Inferior parietal cortex (tissue), 1 donor: ENCODE data around the gene ZFP36L1.

Source experiments
- DNase-seq: peaks from one replicate; pipeline ENCODE4 v3.0.0-alpha.2; 2016; ENCODE audit errors: extremely low spot score

ZFP36L1 gene

DNA sequence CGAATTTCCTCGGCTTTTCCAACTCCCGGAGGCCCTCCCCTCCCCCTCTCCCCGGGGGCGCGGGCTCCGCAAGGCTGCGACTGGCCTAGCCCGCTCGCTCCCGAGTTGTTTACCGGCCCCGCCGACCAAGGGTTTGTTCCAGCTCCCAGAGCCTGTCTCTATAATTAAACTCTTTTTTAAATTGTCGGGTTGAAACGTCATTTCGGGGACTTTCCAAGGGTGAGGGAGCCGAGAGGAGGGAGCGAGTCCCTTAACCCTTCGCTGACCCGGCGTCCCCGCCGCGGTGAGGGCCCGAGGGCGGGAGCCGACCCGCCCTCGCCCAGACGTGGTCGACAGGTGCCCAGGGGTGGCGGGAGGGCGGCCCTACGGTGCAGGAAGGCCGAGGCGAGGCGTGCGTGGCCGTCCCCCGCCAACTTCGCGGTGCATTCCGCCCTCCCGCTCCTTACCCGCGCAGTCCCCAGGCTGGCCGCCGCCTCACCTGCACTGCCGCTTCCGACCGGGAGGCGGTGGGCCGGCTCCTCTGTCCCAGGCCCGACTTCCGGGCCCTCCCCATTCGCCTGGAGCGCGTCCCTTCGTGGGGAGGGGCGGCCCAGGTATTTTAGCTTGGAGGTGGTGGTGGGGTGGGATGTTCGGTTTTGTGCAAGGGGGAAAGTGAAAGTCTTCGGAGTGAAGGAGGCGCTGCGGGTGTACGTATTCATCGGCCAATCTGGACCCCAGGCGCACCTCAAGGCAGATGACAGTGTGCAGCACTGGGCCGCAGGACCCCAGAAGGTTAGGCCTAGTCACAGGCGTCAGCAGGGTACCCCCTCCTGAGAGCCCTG lies 2.9 kb upstream of the ZFP36L1 start:
- peak; percentile 25 for DNase-seq

DNA sequence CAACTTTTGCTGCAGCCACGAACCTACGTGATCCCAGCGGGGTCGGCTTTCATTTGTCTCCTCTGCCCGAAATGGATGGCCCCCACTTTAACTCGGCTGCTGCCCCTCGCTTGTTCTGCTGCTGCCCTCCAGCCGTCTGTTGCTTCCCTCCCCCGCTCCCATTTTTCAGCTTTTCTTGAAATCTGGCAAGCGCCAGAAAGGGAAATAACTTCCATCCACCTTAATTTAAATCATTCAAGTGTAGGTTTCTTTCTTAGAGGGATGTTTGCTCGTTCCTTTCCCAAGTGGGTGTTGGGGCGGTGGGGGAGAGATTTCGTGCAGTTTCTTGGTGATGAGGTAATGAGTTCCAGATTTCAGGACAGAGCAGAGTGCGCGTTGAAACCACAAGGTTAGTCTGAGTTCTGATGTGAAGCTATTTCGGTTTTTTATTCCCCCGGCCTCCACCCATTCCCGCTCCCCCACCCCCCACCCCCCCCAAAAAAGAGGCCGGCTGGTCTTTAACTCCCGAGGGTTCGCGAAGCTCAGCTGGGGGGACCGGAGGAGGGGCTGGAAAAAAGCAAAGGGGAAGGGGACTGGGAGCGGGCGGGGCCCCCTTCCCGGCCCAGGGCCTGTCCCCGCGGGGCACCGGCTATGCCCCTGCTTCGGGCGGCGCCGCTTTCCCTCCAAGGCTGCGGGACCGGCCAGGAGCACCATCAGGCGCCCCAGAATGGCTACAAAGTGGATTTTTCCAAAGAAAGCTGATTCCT lies 2.2 kb upstream of the ZFP36L1 start:
- DNase-seq = no peak

DNA sequence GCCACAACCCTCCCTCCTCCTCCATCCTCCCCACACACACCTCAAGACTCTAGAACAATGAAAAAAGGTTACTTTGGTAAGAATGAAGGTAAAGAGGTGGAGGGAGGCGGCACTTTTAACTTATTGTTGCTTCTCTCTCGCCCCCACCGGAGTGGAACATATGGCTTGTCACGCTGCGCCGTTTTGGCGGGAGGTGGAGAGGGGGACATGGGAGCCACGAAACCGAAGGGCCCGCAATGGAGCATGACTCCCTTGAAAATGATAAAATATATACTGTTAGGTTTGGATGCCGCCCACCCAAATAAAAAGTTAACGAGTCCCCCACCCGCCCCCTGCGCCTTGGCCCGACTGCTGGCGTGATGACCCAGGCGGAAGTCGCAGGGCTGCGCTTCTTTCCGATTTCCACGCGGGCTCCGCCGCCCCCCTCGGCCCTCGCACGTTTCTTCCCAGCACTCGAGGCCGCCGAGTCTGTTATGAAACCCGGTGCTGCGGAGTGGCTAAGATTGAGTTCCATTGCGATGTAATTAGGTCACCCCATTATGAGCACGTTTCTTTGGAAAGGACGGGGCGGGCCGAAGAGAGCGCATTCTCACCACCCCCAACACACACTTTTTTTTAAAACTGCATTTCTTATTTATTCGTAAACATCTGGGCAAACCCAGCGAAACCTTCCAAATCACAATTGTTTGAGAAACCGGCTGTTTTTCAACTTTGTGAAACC lies 1.4 kb upstream of the ZFP36L1 start:
- DNase-seq = no peak

DNA sequence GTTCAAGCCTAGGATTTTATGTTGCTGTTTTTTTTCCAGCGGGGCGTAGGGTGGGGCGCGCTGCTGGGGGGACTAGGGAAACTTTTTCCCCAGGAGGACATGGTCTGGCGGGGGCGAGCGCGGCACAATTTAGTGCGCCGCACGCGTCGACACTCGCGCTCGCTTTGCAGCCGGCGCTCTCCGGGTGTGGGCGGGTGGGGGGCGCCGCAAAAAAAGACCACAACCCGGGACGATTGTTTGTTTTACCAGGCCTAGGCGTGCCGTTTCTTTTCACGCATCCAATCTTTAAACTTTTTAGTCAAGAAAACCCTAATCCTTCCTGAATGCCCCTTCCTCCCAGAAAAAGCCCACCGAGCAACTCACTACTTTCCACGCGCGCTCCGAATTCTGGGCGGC lies 865 bp upstream of the ZFP36L1 start:
- no peak for DNase-seq

DNA sequence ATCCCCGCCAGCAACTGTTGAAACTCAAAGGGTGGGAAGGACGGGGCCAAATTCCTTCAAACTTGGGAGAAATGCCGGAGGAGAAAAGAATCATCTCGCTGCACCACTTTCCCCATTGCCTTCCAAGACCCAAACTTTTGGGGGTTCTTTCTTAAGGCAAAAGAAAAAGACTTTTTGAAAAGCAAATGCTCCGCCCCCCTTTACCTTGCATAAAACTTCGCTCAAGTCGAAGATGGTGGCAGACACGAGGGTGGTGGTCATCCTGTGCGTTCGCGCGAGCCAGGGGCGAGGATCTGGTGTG lies 239 bp downstream of the ZFP36L1 start:
- DNase-seq = no peak

DNA sequence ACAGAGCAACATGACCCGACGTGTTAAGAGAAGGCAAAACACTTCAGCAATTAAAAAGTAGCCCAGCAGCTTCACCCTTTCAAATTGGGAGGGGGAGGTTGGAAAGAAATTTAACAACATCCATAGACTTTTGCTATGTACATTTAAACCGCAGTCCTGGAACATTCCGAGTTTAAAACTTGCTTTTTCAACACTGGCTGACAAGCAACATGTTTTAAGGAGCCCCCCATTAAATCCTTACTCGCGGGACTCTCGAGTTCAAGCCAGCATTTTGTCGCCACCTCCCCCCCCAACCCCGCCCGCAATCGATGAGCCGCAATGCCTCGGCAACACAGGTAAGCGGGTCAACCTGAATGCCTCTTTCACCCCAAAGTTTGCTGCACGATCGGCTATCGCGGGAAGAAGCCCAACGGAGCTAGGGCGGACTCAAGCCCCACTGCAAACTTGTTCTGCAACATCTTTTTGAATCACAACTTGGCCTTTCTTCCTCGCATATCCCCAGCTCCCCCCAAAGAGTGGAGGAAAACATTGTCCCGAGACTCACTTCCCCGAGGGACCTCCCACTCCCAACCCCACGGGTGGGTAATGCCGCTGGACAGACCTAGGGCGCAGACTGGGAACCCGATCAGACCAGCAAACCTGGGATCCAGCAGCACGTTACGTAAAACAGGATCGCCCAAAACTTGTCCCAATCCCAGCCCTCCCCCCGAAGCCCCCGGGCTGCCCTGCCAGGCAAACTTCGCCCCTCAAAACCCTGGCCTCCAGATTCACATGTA lies 777 bp downstream of the ZFP36L1 start:
- no peak for DNase-seq

DNA sequence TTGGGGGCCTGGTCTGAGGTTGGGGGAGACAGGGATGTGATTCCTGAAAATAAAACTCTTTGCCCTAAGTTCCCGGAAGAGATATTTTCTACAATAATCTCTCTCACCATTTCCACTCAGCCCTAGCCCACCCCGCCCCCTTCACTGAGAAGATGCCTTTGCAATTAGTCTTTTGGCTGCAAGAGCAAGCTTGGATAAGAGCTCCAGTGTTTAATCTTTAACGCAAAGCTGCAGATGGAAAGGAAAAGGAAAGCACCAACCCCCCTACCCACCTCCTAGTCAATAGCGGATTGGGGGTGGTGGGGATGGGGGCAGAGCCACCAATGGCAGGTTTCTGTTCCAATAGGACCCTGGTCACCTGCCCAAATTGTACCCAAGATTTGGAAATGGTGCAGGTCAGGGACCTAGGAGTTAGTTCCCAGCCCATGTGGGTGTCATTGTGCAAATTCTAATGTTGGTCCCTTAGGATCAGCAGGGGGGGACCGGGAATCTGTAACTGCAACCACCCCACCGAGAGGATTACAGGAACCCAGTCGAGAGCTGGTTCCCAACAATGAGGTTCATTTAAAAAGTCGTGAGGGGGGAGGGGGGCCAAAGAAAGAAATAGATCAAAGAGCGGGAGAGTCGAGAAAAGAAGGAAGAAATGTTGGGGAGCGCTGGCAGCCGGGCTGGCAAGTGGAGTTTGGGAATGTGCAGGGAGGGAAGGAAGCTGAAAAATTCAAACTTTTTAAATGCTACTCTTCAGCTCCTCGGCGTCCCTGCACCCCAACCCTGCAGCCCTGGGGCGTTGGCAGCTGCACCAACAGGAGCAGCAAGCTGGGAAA lies 1.6 kb downstream of the ZFP36L1 start:
- DNase-seq = no peak

DNA sequence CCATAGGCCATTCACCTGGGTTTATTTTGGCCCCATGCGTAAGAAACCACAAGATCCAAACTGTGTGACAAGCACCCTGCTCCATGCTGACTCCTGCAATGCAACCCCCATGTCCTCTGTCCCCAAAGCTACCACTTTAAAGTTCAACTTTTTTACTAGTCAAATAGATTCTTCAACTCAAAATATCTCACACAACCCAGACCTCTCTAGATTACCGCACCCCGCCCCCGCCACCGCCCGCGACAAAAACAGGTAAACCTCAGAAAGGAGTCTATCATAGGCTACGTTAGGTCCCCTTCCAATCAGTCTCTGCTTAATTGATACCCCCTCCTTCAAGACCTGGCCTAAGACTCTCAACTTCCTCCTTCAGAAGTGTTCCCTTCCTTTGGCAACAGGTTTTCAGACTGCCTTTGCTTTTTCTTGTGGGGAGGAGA lies 2.2 kb downstream of the ZFP36L1 start:
- no peak for DNase-seq

DNA sequence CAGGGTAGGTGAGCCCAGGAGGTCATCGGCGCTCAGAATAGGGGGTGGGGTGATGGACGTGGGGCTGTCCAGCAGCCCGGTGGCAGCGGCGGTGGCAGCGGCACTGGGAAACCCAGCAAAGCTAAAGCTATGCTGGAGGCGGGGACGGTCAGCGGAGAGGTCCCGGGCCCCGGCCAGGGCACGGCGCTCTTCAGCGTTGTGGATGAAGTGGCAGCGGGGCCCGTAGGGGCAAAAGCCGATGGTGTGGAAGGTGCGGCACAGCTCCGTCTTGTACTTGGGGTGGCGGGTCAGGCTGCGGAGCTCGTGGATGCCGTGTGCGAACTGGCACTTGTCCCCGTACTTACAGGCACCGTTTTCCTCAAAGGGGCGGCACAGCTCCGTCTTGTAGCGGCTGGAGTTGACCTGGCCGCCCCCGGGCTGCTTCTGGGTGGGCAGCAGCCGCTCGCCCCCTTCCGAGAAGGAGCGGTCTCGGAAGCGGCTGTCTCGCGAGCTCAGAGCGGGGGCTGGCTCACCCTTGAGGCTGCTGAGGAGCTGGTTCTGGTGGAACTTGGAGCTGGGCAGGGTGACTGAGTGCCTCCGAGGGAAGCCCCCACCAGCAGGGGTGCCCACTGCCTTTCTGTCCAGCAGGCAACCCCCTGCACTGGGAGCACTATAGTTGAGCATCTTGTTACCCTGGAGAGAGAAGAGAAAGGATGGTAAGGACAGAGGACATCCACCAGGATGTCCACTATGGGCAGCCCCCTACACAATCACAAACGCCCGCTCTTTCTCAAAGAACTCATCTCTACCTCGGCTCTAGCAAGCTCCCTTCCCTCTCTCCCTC lies 2.8 kb downstream of the ZFP36L1 start:
- DNase-seq = no peak

DNA sequence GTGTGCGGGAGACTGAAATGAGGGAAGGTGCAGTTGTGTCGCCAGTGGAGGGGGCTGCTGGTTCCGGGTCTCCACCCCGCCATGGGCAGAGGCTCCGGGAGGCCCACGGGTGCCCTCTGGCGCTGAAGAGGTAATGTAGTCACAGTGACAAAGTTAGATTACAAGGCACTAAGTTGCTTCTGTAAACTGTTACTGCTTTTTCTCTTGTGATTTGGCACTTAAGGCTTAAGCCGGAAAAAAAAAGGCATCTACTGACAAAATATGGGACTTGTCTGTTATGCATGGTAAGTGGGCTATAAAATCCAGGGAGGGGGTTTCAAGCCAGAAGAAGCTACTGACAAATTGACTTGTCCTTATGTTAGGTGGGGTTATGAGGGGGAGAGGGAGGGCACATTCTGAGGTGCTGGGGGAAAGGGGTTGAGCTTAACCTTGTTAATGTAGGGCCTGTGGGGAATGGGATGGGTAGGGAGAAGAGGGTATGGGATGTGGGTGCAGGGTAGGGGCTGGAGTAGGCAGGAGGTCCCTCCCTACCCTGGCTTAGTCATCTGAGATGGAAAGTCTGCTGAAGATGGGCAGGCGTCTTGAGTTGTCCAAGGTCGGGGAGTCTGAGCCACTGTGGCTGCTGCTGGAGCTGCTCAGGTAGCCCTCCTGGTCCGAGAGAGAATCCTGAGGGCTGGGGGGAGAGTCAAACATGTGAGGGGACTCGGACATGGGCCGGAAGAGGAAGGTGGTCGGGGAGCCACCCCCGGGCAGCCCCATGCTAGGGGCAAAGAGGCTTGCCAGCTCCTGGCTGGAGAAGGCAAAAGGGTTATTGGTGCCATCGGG lies 3.7 kb downstream of the ZFP36L1 start:
- peak; percentile 74 for DNase-seq

DNA sequence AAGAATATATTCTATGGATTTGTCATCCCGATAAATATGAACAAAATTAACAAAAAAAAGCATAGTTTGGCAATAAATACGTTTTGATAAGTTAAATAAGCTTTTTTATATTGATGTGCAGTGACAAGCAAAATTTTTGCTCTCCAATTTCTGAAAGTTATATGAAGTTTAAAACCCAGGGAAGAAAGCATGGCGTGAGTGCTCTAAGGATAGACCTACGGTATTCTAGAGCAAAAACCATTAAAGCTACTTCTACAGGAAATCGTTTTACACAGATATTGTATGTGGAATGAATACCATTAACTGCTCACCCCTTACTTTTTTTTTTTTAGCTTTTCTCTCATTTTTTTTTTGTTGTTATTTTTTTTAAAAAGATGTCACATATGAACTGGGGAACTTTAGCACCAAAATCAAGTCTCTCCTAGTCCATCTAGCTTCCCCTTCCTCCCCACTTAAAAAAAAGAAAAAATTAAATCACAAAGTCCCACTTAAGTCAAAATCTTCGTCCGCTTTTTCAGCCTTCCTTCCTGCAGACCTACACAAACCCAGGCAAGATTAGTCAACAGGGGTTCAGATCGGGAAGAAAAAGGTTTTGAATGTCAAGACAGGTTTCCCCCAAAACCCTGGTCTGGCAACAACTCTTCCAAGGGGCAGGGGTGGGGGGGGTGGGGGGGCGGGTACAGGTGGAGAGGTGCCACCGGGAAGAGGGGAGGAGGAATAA lies 4.4 kb downstream of the ZFP36L1 start:
- DNase-seq = peak; percentile 12

DNA sequence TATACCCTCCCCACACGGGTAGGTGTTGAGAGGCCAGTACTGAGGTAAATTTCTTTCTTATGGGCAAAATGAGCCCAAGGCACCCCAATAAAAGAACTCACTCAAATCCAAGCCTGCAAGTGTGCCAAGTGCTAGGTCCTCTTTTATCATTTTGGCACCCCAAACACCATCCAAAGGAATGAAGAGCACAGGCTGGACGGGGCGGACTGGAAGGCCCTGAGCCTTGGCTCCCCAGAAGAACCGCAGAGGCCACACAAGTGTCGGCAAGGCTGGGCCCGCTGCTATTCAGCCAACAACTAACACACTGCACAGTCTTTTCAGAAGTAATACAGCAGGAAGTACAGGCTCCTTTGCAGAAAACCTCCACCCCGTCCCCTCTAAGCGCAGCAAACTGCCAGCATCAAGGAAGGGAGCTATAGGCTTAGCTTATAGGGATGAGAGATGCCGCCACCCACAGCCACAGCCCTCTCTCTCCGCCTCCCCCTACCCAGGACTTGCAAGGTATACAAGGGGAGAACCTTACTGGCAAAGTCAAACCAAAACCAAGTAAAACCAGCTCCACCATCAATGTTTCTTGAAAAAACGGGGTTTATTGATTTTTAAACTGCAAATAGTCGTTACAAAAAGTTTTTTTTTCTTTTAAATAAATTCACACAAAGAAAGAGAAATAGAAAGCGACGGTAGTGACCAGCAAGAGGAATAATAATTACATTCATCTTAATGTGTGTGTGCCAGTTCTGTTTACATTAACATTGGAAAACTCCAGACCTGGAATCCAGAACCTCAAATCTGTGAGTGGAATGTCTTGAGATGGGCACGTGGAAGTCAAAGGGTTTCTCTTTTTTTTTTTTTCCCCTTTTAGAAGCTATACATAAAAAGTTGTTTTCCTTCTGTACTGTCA lies 5.5 kb downstream of the ZFP36L1 start:
- DNase-seq = no peak

DNA sequence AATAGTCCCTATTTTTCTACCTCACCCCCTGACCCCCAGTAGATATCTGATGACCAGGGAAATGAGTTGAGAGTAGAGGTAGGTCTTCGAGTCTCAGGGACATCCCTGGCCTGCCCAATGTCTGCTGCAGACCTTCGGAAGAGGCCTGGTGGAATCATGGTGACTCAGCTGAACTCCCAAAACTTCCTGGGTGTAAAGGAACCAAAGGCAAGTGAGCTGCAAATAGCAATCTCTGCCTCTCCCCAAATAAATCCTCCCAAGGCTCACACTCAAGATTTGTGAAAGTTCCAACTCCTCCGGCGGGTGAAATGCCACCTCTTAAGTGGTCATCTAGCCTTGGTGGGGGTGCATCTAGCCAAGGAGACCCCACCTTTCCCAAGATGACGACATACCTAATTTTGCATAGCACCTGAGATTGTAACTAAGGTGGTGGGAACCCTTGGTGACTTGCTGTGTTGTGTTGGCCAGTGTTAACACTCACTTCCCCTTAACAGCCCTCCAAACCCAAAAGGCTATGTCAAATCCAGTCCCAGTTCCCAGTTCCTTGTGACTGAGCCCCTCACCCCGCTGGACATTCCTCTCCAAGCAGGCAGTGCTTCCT lies 6.3 kb downstream of the ZFP36L1 start:
- no peak for DNase-seq

DNA sequence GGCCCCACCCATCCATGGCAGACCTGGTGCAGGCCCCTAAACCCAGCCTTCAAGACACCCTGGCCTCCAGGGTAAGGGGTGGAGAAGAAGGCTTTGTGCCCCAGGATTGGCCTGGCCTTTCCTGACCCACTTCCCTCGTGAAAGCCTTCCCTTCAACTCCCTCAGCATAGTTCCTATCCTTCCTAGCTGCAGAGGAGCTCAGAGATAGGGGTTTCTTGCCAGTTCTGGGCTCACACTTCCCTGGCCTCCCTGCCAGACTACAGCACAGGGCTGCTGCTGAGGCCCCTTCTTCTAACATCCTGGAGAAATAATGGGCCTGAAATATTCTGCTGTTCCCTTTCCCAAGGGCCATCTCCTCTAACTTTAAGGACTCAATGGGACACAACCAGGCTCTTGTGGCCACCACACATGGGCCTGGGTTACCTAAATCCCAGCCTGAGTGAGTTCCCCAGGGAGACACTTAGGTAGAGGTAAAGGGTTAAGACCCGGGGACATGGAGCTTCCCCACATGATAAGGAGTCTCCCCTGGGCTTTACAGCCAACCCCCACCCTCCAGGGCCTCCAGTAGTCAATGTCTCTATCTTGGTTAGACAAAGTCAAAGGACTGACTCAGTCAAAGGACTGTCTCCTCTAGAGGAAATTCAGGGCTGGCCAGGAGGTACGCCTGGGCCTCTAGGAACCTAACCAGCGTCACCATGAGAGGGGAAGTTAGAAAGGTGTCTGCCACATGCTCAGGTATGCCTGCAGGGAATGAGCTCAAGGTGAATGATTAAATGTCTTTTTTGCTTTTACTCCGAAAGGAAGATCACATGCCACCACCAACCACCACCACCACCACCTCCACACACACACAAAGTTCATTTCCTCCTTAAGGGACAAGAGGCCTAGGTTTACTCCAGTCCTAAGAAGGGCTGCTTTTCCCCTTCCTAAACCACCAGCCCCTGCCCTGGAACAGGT lies 7.1 kb downstream of the ZFP36L1 start:
- no peak for DNase-seq

DNA sequence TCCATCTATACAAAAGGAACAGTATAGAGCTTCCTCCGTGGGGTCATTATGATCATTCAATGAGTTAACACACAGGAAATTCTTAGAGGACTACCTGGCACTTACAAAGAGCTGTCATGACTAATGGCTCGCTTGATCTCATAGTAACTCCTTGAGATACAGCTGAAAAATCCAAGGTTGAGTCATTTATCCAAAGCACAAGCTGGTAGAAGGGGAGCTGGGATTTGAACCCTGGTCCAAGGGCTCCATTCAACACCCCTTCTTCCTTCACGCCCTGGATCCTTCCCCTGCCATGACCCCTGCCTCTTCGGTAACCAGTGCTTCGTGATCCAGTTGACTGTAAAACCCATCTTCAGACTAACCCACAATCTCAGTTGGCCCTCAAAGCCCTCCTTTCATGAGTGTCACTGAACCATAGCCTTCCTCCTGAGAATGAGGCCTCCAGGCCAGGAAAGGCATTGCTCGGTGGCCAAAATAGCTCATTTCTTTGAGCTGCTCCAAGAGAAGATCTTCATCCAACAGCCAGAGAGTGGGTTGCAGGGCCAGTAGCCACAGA lies 7.8 kb downstream of the ZFP36L1 start:
- DNase-seq = no peak
